ENCODE results near the gene SULT1B1. TPM values are rescaled to one million over a fixed set of nuclear protein-coding genes. Genes with fewer than 3 reads are reported as not detected.

The SULT1B1 gene
- 0.52 and 1.0 TPM in 2 replicates for total RNA-seq

GRCh38 chr4:69760455-69760854, at the start of gene SULT1B1:
SULT1B1 (minus strand) TSS chr4:69760620; CDS start chr4:69755217, 5,403 bp downstream.

Other genes with a start within 250 kb of the SULT1B1 start
- not detected in 2 replicates for gene UGT2A2, start 121.0 kb downstream of the SULT1B1 start, total RNA-seq
- not detected in 2 replicates for gene UGT2A1, start 107.4 kb downstream of the SULT1B1 start, total RNA-seq
- 13.6 and 23.7 TPM in 2 replicates for gene SULT1E1, start 99.5 kb upstream of the SULT1B1 start, total RNA-seq
- not detected in 2 replicates for gene CSN1S1, start 170.4 kb upstream of the SULT1B1 start, total RNA-seq
- gene CSN2, start 205.1 kb upstream of the SULT1B1 start, total RNA-seq = not detected in 2 replicates
- 0.80 TPM in 1 of 2 replicates, not detected in the other for gene STATH, start 235.3 kb upstream of the SULT1B1 start, total RNA-seq